MG63 (cell line): Measurements from ENCODE around the gene TRIP12. TPM values are rescaled to one million over a fixed set of nuclear protein-coding genes. Genes with fewer than 3 reads are reported as not detected.
"Not testable (repeated sequence)": the region's sequence is repeated elsewhere in the genome, so short reads cannot be mapped to it uniquely, and the experiment has no call there.

ENCODE experiments used
- DNase-seq: peaks from one replicate; pipeline ENCODE4 v3.0.0-alpha.2; 2020
- H3K27me3 ChIP-seq: fragments of 250-450 bp; sonication (Bioruptor Pico); 2 replicates; pipeline ENCODE4 v1.5.1; 2020; ENCODE audit warnings: mild to moderate bottlenecking, moderate library complexity
- H3K36me3 ChIP-seq: fragments of 250-450 bp; sonication (Bioruptor Pico); 2 replicates; pipeline ENCODE4 v1.5.1; 2020; ENCODE audit warnings: mild to moderate bottlenecking, moderate library complexity
- H3K4me3 ChIP-seq: fragments of 250-450 bp; sonication (Bioruptor Pico); 2 replicates; pipeline ENCODE4 v1.5.1; 2020; ENCODE audit warnings: mild to moderate bottlenecking, moderate library complexity
- H3K9me3 ChIP-seq: fragments of 250-450 bp; sonication (Bioruptor Pico); 2 replicates; pipeline ENCODE4 v1.5.1; 2020; ENCODE audit warnings: mild to moderate bottlenecking, moderate library complexity
- total RNA-seq: library from RNA; depleted of rRNA; stranded (reverse); fragments of >200 nt; shearing (Covaris generic); gene quantifications from 2 replicates; pipeline ENCODE4 v1.2.3, GENCODE V29; 2014; ENCODE audit warnings: low replicate concordance; rRNA removed

The TRIP12 gene
- total RNA-seq, 1 experiment from 2014 or later = 80.7 TPM

DNA sequence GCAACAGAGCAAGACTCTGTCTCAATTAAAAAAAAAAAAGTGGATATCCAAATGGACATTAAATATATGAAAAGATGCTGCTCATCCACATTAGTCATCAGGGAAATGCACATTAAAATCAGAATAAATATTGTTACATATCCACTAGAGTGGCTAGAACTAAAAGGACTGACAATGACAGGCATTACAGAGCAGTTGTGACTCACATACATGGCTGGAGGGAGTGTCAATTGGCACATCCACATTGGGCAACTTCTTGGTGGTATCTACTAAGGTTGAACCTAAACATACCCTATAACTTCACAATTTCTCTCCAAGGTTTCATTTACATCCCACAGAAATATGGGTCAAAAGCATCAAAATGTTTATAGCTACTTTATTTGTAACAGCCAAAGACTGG, 193.4 kb downstream of the TRIP12 start:
- peak; percentile 18 for DNase-seq
- Histone ChIP-seq H3K9me3 (no peaks in the 10 kb centered on the region), H3K27me3 (no peaks in the 10 kb centered on the region), H3K4me3 (no peak overlapping the region), H3K36me3 (no peaks in the 10 kb centered on the region)

DNA sequence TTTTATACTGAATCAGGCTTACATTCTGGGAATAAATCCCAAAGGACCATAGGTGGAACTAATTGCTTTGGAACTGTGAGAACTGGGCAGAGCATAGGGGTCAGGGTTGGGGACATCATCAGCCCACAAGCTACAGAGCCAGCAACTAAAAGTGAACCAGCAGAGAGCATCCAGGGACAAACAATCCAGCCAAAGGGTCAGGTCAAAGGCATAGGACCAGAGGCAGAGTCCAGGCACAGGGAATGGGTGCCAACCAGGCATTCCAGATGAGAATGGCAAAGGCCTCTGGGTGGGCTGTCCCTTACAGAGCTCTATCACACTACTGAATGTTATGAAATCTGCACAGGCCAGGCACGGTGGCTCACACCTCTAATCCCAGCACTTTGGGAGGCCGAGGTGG, 195.2 kb downstream of the TRIP12 start:
- peak; percentile 17 for DNase-seq
- Histone ChIP-seq H3K9me3 (no peaks in the 10 kb centered on the region), H3K36me3 (no peaks in the 10 kb centered on the region), H3K27me3 (no peaks in the 10 kb centered on the region), H3K4me3 (no peak overlapping the region)

DNA sequence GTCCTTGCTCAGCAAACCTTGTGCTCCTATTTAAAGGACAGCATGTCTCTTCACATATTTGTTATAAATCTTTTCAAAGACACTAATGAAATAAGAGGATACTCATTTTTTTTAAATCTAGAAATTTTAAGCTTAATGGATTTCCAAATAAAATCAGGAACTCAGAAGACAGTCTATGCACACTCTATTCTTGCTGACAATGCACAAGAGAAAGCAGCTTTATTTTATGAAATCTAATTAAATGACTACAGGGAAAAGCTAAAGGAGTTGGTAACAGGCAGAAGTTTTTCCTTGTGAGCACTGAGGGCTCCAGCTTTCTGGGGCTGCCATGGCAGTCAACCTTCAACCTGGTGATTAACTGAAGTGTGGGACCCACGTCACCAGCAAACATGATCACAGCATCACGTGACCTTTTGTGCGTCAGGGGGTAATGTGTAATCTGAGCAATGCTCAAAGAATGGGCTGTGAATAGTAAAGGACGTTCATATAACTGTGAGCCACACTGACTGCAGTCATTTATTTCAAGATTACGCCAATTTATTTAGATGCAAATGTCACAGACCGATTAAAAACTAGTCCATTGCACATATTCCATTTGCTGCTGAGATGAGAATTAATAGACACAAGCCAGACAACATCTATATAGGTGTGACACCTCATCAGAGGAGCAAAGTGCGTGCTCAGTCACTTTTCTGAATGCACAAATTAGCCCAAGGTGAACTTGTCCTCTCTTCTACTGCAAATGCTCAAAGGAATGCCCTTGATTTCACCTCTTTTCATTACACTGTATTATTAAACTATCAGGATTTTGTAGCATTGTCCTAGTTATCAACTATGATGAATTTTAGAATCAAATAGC, 195.9 kb downstream of the TRIP12 start:
- Histone ChIP-seq H3K9me3 (no peaks in the 10 kb centered on the region), H3K36me3 (no peaks in the 10 kb centered on the region)
- DNase-seq = peak; percentile 61

DNA sequence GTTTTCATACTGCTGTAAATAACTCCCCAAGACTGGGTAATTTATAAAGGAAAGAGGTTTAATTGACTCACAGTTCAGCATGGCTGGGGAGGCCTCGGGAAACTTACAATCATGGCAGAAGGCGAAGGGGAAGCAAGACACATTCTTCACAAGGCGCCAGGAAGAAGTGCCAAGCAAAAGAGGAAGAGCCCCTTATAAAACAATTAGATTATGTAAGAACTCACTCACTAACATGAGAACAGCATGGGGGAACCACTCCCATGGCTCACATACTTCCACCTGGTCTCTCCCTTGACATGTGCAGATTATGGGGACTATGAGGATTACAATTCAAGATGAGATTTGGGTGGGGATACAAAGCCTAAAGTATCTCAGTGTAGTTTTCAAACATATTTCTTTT, 198.6 kb downstream of the TRIP12 start:
- not testable (repeated sequence) for H3K27me3 ChIP-seq, H3K36me3 ChIP-seq, DNase-seq, H3K4me3 ChIP-seq, H3K9me3 ChIP-seq

More for the DNA sequence above, 195.9 kb downstream of the TRIP12 start:
- H3K4me3 ChIP-seq = no peak overlapping the region
- no peaks in the 10 kb centered on the region for H3K27me3 ChIP-seq

DNA sequence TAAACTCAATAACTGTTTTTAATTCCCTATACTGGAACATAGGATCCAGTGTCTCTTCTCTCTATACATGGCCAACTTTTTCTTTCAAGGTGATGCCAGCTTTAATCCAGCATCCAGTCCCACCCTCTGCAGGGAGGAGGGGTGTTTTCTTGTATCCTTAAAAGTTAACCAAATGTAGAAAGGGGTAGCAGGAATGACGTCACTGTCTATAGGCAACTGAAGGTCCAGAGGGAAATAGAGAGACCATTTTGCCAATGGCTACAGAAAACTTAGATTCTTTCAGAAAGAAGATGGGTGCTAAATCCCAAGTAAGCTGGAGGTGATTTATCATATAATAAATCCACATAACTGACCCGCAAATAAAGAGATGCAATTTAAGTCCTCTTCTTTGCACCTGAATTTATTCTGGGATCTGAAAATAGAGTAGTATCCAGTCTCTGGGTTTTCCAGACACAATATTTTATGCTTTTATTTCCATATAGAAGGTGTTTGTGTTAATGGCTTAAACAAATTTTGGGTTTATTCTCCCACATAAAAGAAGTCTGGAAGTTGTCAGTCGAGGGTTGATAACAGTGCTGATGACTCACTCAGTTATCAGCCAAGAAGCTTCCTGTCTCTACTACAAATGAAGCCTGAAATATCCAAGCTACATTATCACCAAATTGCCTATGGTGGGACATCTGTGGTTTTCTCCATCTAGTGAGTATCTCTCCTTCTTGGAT, 201.7 kb downstream of the TRIP12 start:
- DNase-seq = no peak
- Histone ChIP-seq H3K9me3 (no peaks in the 10 kb centered on the region), H3K36me3 (no peaks in the 10 kb centered on the region), H3K4me3 (no peak overlapping the region), H3K27me3 (no peaks in the 10 kb centered on the region)

DNA sequence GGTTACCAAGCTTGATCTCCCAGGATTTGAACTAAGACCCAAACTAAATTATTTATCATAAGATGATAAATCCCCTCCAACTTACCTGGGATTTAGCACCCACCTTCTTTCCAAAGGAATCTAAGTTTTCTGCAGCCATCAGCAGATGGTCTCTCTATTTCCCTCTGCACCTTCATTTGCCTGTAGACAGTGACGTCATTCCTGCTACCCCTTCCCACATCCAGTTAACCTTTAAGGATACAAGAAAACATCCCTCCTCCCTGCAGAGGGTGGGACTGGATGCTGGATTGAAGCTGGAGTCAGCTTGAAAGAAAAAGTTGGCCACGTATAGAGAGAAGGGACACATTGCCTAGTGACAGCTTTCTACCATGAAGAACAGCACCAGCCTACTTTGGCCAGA, 203.8 kb downstream of the TRIP12 start:
- DNase-seq = no peak
- Histone ChIP-seq H3K9me3 (no peaks in the 10 kb centered on the region), H3K36me3 (no peaks in the 10 kb centered on the region), H3K27me3 (no peaks in the 10 kb centered on the region), H3K4me3 (no peak overlapping the region)

DNA sequence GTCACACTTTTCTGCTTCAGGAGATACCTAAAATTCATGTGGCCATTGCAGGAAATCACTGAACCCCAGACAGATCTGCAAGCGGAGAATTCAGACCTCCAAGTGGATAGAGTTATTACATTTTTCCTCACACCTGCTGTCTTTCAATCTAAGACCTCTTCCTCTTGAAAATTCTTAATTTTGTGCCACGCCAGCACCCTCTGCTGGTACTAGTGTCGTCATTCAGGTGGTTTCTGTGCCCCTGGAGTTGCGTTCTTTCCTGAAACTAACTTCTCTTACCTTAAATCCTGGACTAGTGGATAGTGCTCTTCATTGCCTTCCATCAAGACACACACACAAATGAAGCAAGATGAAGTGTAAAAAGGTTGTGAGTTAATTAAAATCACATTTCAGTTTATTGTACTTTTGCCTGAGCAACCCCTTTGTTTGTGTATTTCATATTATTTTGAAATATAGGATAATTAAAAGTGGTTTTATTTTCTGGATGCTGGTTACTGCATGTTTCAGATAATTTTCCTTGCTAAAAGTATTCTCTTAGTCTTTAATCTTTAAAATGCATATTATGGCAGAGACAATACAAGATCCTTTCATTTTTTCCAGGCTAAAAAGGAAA, 205.8 kb downstream of the TRIP12 start:
- DNase-seq = peak; percentile 41
- Histone ChIP-seq H3K36me3 (no peaks in the 10 kb centered on the region), H3K4me3 (no peak overlapping the region), H3K27me3 (no peaks in the 10 kb centered on the region), H3K9me3 (no peaks in the 10 kb centered on the region)

DNA sequence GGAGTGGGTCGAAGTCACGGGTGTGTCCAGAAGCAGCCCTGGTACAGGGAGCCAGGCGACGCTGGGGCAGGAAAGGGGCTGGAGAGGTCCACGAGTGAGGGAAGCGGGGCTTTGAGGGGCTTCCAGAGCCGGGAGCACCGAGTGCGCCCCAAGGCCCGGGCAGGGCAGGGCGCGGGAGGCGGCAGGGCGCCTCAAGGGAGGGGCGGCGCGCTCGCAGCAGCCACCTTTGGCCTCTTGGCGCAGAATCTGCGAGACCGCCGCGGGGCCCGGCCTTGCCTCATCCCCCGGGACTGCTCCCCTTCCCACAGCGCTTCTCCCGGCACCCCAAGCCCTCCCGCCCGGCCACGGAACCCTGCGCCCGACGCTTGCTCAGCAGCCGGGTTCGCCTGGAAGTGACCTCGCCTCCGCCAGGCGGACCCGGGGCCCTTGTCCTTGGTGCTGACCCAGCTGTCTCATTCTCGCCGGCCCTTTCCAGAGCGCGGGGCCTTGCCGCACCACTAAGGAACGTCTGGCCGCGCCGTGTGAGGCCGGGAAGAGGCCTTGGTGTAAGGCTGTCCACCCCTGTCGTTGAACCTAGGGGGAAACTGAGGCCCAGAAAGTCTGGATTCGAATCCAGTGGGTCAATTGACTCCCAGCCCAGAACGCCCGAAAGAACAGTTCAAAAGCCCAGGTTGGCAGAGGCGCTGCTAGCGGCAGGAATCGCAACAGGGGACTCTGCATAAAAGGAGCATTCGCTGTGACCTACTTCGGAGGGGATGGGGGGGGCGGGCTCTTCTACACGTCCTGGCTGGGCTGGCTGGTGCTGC, 206.9 kb downstream of the TRIP12 start:
- DNase-seq = peak; percentile 87
- Histone ChIP-seq H3K4me3 (peak overlapping the region; percentile 79), H3K27me3 (no peaks in the 10 kb centered on the region), H3K9me3 (no peaks in the 10 kb centered on the region), H3K36me3 (no peaks in the 10 kb centered on the region)

DNA sequence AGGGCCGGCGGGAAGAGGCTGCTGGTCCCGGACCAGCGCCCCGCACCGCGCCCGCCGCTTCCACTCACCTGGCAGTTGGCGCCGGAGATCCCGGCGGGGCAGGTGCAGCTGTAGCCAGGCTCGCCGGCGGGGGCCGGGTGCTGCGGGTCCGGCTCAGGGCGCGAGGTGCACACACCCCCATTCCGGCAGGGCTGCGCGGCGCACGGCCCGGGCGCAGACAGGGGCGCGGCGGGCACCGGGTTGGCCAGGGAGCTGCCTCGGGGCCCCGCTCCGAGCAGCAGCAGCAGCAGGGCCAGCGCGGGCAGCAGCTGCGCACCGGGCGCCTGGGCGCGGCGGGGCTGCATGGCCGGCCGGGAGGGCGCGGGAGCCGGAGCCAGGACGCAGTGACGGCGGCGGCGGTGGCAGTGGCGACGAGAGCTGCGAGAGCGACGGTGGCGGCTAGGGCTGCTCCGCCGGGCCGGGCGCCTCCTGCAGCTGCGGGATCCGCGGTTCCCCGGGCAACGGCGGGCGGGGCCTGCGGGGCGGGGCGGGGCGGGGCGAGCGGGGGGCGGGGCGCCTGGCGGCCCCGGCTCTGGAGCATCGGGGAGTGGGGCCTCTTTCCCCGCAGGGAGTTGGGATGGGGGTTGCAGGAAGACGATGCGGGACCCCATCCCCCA, 207.6 kb downstream of the TRIP12 start, which contains the start of gene DNER:
Gene DNER, minus strand, starts transcription at position 476 of the 656 bp plus-strand sequence. Its CDS starts 132 bp downstream, at position 344.
- no peaks in the 10 kb centered on the region for H3K9me3 ChIP-seq
- H3K27me3 ChIP-seq = no peaks in the 10 kb centered on the region
- peak within 1 kb of the TSS; percentile 79 for H3K4me3 ChIP-seq
- peak; percentile 63 for DNase-seq
- H3K36me3 ChIP-seq = no peaks in the 10 kb centered on the region

Other genes starting within 250 kb of the TRIP12 start
- 84.8 and 88.7 TPM in 2 replicates for gene DNER, start 207.5 kb downstream of the TRIP12 start, total RNA-seq
- 0.56 and 0.74 TPM in 2 replicates for gene FBXO36, start 494 bp upstream of the TRIP12 start, total RNA-seq
- 1.6 and 2.1 TPM in 2 replicates for gene SLC16A14, start 146.9 kb upstream of the TRIP12 start, total RNA-seq